Activated CD4-positive, CD25-positive, alpha-beta regulatory T cell (primary cell): Measurements from ENCODE around the gene FBLN2.

Source experiments
- DNase-seq, 4 experiments: peaks; one replicate each; lab custom pipeline; 2025; lab: John Stamatoyannopoulos, UW

The FBLN2 gene

GRCh38 chr3:13567684-13568514 is 19.0 kb downstream of the FBLN2 start:
- DNase-seq, result no peak

- no peak for DNase-seq
These were observed 19.6 kb downstream of the FBLN2 start for GRCh38 chr3:13568515-13569028.

DNA sequence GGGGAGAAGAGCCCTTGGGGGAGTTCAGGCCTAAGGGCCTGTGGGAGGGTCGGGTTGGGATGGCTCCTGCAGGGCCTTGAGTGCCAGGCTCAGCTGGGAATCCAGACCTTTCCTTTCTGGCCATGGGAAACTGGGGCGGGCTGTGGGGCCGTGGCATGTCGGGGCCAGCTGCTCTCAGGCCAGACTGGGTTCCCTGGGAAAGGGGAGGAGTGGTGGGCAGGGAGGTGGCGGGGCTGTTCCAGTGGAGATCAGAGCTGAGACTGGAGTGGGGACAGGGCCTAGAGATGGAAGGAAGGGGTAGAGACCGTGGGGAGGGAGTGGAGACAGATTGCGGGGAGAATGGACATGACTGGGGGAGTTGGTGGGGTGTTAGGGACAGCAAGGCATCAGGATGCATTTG is 20.3 kb downstream of the FBLN2 start:
- DNase-seq, result no peak

- no peak for DNase-seq
These were observed 20.9 kb downstream of the FBLN2 start for GRCh38 chr3:13569641-13570390.

DNA sequence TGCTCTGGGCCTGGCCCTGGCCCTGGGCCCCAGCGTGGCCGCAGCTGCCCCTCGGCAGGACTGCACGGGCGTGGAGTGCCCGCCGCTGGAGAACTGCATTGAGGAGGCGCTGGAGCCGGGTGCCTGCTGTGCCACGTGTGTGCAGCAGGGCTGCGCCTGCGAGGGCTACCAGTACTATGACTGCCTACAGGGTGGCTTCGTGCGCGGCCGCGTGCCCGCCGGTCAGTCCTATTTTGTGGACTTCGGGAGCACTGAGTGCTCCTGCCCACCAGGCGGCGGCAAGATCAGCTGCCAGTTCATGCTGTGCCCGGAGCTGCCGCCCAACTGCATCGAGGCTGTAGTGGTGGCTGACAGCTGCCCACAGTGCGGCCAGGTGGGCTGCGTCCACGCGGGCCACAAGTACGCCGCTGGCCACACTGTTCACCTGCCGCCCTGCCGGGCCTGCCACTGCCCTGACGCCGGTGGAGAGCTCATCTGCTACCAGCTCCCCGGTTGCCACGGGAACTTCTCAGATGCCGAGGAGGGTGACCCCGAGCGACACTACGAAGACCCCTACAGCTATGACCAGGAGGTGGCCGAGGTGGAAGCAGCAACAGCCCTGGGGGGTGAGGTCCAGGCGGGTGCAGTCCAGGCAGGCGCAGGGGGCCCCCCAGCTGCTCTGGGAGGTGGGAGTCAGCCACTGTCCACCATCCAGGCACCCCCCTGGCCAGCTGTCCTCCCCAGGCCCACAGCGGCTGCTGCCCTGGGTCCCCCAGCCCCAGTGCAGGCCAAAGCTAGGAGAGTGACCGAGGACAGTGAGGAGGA is 21.7 kb downstream of the FBLN2 start:
- DNase-seq, result no peak

- DNase-seq, result no peak
These were observed 22.3 kb downstream of the FBLN2 start for GRCh38 chr3:13571264-13571663.

- DNase-seq, result no peak
These were observed 23.2 kb downstream of the FBLN2 start for GRCh38 chr3:13571831-13572750.

GRCh38 chr3:13572926-13573623 is 24.1 kb downstream of the FBLN2 start:
- DNase-seq, result no peak

DNA sequence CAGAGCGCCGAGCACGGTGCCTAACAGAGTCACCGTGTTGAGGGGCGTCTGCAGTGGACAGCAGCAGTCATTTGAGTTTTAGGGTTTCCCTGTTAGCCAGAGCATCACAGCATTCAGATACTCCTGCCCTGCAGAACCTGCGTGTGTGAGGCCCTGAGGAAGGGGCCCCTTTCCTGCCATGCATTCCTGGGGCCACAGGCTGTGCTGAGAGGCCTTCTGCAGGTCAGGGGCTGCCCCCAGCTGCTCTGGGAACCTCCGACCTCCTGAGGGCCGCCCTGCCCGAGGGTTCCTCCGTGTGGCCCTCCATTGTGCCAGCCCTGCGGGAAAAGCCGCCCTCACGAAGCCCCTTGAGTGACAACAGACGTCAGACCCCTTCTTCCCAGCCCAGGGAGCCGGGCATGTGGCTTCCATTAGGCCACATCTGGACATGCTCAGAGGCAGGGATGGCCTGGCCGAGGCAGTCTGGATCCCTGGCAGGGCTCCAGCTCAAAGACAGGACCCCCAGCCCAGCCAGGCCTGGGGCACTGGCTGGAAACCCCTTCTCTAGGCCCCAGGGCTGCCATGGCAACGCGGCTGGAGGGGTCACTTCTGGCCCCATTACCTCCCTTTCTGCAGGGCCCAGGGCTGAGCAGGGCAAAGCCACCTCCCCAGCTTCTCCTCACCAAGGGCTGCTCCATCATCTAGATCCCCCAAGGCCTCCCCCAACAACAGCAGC is 25.3 kb downstream of the FBLN2 start:
- no peak for DNase-seq

DNA sequence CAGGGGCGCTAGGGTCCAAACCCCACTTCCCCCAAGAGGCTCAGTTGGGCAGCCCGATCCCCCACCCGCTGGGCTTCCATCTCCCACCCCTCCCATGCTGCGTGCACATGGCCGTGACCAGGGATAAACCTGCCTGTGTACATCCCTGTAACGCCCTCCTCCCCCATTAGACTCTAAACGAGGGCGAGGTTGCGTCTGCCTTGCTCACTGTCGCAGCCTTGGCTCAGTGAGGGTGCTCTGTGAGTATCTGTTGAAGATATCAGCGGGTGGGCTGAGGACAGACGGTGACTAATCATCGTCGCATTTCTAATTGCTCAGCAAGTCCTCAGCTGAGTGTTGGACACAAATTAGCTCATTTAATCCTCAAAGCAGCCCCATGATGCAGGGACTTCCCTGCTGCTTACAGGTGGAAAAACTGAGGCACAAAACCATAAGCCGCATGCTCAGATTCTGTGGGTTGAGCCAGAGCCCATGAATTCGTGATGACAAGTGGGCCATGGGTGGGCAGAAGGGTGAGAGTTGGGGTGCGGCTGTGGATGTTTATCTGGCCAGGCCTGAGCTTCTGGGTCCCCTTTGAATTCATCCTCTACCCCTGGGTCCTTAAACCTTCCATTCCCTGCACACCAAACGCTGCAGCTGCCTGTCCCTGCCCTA is 26.0 kb downstream of the FBLN2 start:
- DNase-seq, result no peak

- no peak for DNase-seq
These were observed 26.6 kb downstream of the FBLN2 start for GRCh38 chr3:13575459-13576061.

DNA sequence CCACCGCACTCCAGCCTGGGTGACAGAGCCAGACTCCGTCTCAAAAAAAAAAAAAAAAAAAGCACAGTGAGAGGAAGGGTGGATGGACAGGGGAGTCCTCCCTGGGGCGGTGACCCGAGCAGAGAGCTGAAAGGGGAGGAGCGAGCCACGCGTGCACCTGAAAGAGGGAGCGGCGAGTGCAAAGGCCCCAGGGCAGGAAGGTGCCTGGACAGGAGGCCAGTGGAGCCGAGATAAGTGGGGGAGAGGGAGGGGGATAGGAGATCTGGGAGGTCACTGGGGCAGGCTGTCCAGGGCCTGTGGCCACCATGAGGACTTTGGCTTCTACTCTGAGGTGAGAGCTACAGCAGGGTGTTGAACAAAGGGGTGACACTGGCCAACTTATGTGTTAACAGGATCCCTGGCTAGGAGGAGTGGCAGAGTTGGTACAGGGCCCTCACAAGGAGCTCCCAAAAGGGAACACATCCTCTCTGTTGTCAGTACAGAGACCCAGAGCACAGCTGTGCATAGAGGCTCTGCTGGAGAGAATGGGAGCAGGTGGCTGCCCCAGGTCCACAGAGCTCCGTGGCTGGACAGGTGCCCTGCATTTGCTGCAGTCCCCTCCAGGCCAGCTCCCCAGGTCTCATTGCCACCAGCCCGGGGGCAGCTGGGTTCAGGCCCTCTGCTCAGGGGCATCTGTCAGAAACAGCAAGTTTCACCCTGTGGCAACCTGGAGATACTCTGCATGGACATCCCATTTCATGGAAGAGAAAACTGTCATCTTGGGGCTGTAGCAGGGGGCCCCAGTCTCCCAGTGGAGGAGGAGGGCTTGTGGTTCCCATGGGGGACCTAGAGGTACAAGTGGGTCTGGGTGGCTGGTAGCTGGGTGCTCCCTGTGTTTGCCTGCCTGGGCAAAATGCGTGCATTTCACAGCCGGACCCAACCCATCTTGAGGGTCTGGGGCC is 28.5 kb downstream of the FBLN2 start:
- no peak for DNase-seq

DNA sequence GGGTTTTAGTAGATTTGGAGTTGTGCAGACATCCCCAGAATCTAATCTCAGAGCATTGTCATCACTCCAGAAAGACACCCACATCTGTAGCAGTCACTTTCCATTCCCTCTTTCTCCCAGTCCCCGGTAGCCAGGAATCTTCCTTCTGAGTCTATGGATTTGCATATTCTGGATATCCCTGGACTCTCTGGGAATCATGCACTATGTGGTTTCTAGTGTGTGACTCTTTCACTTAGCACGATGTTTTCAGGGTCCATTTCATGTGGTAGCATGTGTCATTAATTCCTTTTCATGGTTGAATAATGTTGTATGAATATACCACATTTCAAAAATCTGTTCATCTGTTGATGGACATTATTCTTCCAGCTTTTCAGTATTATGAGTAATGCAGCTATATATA is 29.3 kb downstream of the FBLN2 start:
- no peak for DNase-seq

DNA sequence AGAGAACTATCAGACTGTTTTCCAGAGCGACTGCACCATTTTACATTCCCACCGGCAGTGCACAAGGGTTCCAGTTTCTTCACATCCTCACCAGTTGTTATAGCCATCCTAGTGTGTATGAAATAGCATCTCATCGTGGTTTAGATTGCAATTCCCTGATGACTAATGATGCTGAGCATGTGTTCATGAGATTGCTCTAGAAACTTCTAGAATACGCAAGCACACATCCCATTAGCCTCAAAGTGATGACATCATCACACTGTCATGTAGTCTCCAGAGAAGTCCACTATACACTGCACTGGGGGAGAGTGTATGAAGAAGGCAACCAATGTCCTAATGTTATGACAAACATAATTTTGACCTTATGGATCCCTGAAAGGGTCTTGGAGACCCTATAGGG is 30.1 kb downstream of the FBLN2 start:
- DNase-seq, result no peak

GRCh38 chr3:13580256-13581023 is 31.5 kb downstream of the FBLN2 start:
- DNase-seq, result no peak

DNA sequence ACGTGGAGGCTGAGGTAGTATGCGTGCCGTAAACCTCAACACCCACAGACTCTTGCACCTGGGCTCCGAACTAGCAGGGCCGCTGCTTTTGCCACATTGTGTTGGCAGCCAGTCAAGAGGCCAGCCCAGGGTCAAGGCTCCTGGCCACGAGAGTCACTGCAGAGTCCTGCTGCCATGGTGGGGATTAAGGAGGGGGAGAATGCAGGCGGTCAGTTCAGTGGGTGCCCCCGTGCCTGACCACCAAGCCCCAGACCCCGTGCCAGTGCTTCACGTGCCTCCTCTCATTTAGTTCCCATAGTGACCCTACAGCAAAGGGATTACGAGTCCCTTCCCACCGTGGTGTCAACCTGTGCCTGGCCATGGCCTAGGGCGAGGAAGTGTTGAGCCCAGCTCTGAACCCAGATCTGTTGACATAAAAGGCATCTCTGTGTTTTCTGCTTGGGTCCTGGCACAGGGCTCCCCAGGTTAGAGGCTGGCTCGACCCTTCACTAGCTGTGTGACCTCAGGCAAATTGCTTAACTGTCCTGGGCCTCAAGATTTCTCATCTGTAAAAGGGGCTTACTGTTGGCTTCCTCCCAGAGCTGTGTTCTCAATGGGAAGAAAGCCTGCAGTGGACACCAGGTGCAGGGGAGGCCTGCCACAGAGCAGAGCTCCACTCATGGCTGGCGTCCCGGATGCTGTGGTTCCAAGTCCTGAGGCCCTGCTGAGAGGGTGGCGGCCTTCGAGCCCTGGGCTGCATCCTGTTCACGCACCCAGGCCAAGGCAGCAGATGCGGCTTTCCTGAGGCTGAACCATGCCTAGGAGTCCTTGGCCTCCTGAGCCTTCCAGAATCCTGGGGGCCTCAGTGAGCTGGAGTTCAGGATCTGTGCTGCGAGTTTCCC is 32.8 kb downstream of the FBLN2 start:
- no peak for DNase-seq
